ENCODE measurements around the gene MSMB.

The MSMB gene

DNA sequence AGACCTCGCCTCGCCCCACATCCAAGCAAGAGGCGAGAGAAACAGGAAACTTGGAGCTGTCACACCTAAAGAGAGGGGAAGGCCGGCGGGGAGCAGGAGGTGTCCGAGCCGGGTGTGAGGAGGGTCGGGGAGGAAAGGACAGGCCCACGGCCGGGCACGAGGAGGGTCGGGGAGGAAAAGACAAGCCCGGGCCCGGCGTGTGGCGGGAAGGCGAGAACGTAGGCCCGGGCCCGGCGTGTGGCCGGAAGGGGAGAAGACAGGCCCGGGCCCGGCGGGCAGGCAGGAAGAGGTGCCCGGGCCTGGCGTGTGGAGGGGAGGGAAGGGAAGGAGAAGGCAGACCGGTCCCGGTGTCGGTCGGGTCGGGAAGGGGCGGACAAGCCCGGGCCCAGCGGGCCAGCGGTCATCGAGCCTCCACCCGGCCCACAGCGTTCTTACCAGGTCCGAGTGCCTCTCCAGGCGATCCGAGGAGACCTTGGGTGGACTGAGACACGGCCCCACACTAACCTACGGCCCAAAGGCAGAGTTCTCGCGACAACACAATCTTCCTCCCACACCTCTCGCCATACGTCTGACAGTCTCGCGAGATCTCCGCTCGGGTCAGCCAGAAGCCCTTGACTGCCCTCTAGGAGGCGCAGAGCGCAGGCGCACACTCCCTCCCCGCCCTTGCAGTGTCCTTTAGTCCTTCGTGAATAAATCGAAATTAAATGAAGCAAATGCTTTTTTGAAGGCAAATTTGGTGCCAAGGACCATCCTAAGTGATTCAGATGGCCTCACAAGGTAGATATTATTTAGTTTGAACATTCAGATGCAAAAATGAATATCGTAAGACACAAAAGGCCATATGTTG lies 15.8 kb downstream of the MSMB start, which contains the start of gene NCOA4:
TSS of gene NCOA4 (minus strand) at position 533 of the 847 bp plus-strand sequence. CDS start 13,943 bp downstream, outside the sequence.
- Histone ChIP-seq H3K27me3 (ENCODE audit: control insufficient read depth in 3 of 3, insufficient read depth in 3 of 3, low read depth in 1 of 3, low read length in 3 of 3) (no peaks in the 10 kb centered on the region), H3K36me3 (replicated peaks in 1 of 2; ENCODE audit: control insufficient read depth in 2 of 2, insufficient read depth in 2 of 2, low read length in 2 of 2) (peaks cover 0 to 4% of the 10 kb centered on the region in 2 donors), H3K4me1 (ENCODE audit: control insufficient read depth in 2 of 2, insufficient read depth in 1 of 2, low read depth in 1 of 2, low read length in 2 of 2) (peaks cover 3 to 9% of the 10 kb centered on the region in 2 donors), H3K4me3 (ENCODE audit: low read length in 2 of 2) (peak within 1 kb of the TSS; percentile 64 to 94), H2BK15ac (ENCODE audit: low read length) (no peak within 1 kb of the TSS), H2BK120ac (ENCODE audit: low read depth, low read length) (peak within 1 kb of the TSS; percentile 42), H3K23ac (ENCODE audit: low read depth, low read length, poor library complexity) (peak within 1 kb of the TSS; percentile 87), H2AFZ (ENCODE audit: low read length) (peak within 1 kb of the TSS; percentile 87), H4K91ac (ENCODE audit: low read depth, low read length, poor library complexity) (no peak within 1 kb of the TSS), H3K27ac (replicated peaks; ENCODE audit: low read length) (no peak within 1 kb of the TSS), H2BK12ac (ENCODE audit: low read length) (no peak within 1 kb of the TSS), H3K14ac (ENCODE audit: low read length) (no peak within 1 kb of the TSS), H3K4ac (ENCODE audit: low read length) (no peak within 1 kb of the TSS), H3K18ac (ENCODE audit: low read length) (peak within 1 kb of the TSS; percentile 88), H2AK5ac (ENCODE audit: low read depth, low read length) (no peak within 1 kb of the TSS), H3K9me3 (replicated peaks in 1 of 2; ENCODE audit: control insufficient read depth in 2 of 2, insufficient read depth in 1 of 2, low read depth in 1 of 2, low read length in 2 of 2) (no peaks in the 10 kb centered on the region), H3K9ac (ENCODE audit: low read depth, low read length, poor library complexity) (peak within 1 kb of the TSS; percentile 93), H3K4me2 (ENCODE audit: insufficient read depth, low read length, poor library complexity, severe bottlenecking) (peak within 1 kb of the TSS; percentile 92), H4K8ac (ENCODE audit: low read depth, low read length) (no peak within 1 kb of the TSS), H3K79me1 (ENCODE audit: low read depth, low read length) (peaks cover 6% of the 10 kb centered on the region), H2BK5ac (ENCODE audit: low read length) (no peak within 1 kb of the TSS)
- WGBS, 2 donors (ENCODE audit: extremely low coverage in 2 of 2, insufficient read length in 2 of 2, insufficient replicate concordance in 1 of 2): no CpG with 5 or more reads among the region's 59 CpGs
- DNase-seq (ENCODE audit: low spot score): peak; percentile 96

DNA sequence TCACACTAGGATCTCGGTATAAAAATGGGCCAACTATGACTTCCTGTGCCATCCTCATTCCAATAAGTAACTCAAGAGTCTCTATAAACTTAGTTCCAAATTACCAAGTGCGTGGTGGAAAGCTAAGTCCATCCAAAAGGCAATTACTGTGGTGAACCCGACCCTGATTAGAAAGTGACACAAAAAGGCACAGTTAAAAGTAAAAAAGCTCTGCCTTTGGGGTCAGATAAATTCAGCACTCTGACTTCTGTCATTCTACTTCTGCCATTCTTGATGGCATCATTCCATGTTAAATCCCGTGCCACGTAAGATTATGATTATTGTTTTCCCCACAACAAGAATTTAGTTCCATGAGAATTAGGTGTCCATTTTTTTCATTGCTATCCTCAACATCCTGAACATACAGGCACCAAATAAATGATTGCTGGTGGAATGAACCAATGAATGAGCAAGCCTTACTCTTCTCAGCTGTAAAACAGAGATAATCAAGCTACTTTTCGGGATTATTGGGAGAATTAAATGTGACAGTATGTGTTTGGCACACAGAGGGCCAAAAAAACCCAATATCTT lies 16.5 kb downstream of the MSMB start:
- Histone ChIP-seq H2BK12ac (ENCODE audit: low read length) (no peak overlapping the region), H3K4me1 (ENCODE audit: control insufficient read depth in 2 of 2, insufficient read depth in 1 of 2, low read depth in 1 of 2, low read length in 2 of 2) (peaks cover 3 to 9% of the 10 kb centered on the region in 2 donors), H3K4me2 (ENCODE audit: insufficient read depth, low read length, poor library complexity, severe bottlenecking) (peak overlapping the region; percentile 92), H2AFZ (ENCODE audit: low read length) (peak overlapping the region; percentile 87), H3K14ac (ENCODE audit: low read length) (no peak overlapping the region), H3K18ac (ENCODE audit: low read length) (no peak overlapping the region), H4K8ac (ENCODE audit: low read depth, low read length) (no peak overlapping the region), H3K27me3 (ENCODE audit: control insufficient read depth in 3 of 3, insufficient read depth in 3 of 3, low read depth in 1 of 3, low read length in 3 of 3) (no peaks in the 10 kb centered on the region), H3K9ac (ENCODE audit: low read depth, low read length, poor library complexity) (peak overlapping the region; percentile 93), H2AK5ac (ENCODE audit: low read depth, low read length) (no peak overlapping the region), H2BK15ac (ENCODE audit: low read length) (no peak overlapping the region), H2BK5ac (ENCODE audit: low read length) (no peak overlapping the region), H3K79me1 (ENCODE audit: low read depth, low read length) (peaks cover 6% of the 10 kb centered on the region), H3K27ac (replicated peaks; ENCODE audit: low read length) (no peak overlapping the region), H3K9me3 (replicated peaks in 1 of 2; ENCODE audit: control insufficient read depth in 2 of 2, insufficient read depth in 1 of 2, low read depth in 1 of 2, low read length in 2 of 2) (no peaks in the 10 kb centered on the region), H3K4ac (ENCODE audit: low read length) (no peak overlapping the region), H3K23ac (ENCODE audit: low read depth, low read length, poor library complexity) (no peak overlapping the region), H3K36me3 (replicated peaks in 1 of 2; ENCODE audit: control insufficient read depth in 2 of 2, insufficient read depth in 2 of 2, low read length in 2 of 2) (peaks cover 0 to 4% of the 10 kb centered on the region in 2 donors), H4K91ac (ENCODE audit: low read depth, low read length, poor library complexity) (no peak overlapping the region), H2BK120ac (ENCODE audit: low read depth, low read length) (no peak overlapping the region), H3K4me3 (ENCODE audit: low read length in 2 of 2) (peak overlapping the region; percentile 64 to 94)
- DNase-seq (ENCODE audit: low spot score): no peak
- no CpG with 5 or more reads among the region's 6 CpGs for WGBS, 2 donors (ENCODE audit: extremely low coverage in 2 of 2, insufficient read length in 2 of 2, insufficient replicate concordance in 1 of 2)

DNA sequence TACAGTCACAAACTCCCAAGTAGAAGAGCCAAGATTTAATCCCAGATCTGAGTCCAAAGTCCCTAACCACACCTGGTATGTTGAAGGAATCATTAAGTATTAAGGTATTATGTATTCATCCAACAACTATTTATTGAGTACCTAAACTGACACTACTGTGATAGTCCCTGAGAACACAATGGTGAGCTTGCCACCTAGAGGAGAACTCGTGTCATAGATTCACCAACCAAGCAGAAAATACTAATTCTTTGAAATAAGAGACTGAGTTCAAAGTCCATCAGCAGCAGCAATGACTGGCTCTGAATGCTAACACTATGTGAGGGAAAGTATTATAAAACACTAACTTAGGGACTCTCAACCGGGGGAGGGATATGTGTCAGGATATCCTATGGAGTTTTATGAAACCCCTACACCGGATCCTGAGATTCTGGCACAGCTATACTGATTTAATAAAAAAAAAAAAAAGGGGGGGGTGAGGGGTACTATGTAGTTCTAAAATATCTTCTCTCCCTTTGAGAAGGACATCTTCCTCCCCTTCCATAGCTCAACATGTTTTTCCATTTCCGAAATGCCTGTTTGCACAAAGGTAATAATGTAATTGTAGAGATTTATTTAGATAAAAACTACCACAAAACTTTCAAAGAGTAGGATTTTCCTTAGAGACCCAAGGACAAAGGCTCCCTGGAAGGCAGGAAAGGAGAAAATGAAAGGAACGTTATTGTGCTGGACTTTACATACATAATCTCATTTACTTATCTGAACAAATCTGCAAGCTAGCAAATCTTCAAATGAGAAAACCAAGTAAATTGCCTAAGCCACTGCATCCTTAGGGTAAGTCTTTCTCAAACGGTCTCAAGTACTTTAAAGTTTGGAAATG lies 17.2 kb downstream of the MSMB start:
- Histone ChIP-seq H3K27me3 (ENCODE audit: control insufficient read depth in 3 of 3, insufficient read depth in 3 of 3, low read depth in 1 of 3, low read length in 3 of 3) (no peaks in the 10 kb centered on the region), H2BK120ac (ENCODE audit: low read depth, low read length) (no peak overlapping the region), H3K18ac (ENCODE audit: low read length) (no peak overlapping the region), H3K4me1 (ENCODE audit: control insufficient read depth in 2 of 2, insufficient read depth in 1 of 2, low read depth in 1 of 2, low read length in 2 of 2) (peaks cover 3 to 9% of the 10 kb centered on the region in 2 donors), H3K4ac (ENCODE audit: low read length) (no peak overlapping the region), H2BK12ac (ENCODE audit: low read length) (no peak overlapping the region), H3K4me3 (ENCODE audit: low read length in 2 of 2) (peak overlapping the region in 1 of 2 donors; percentile 64), H3K9me3 (replicated peaks in 1 of 2; ENCODE audit: control insufficient read depth in 2 of 2, insufficient read depth in 1 of 2, low read depth in 1 of 2, low read length in 2 of 2) (no peaks in the 10 kb centered on the region), H3K23ac (ENCODE audit: low read depth, low read length, poor library complexity) (no peak overlapping the region), H3K36me3 (replicated peaks in 1 of 2; ENCODE audit: control insufficient read depth in 2 of 2, insufficient read depth in 2 of 2, low read length in 2 of 2) (peaks cover 0 to 4% of the 10 kb centered on the region in 2 donors), H3K27ac (replicated peaks; ENCODE audit: low read length) (no peak overlapping the region), H2AK5ac (ENCODE audit: low read depth, low read length) (no peak overlapping the region), H4K8ac (ENCODE audit: low read depth, low read length) (no peak overlapping the region), H3K9ac (ENCODE audit: low read depth, low read length, poor library complexity) (no peak overlapping the region), H3K4me2 (ENCODE audit: insufficient read depth, low read length, poor library complexity, severe bottlenecking) (no peak overlapping the region), H3K14ac (ENCODE audit: low read length) (no peak overlapping the region), H2BK5ac (ENCODE audit: low read length) (no peak overlapping the region), H2AFZ (ENCODE audit: low read length) (no peak overlapping the region), H3K79me1 (ENCODE audit: low read depth, low read length) (peaks cover 6% of the 10 kb centered on the region), H2BK15ac (ENCODE audit: low read length) (no peak overlapping the region), H4K91ac (ENCODE audit: low read depth, low read length, poor library complexity) (no peak overlapping the region)
- no CpG with 5 or more reads among the region's 6 CpGs for WGBS, 2 donors (ENCODE audit: extremely low coverage in 2 of 2, insufficient read length in 2 of 2, insufficient replicate concordance in 1 of 2)
- peak; percentile 33 for DNase-seq (ENCODE audit: low spot score)
